DND-41 (cell line): ENCODE results near the gene SMARCAD1.

ENCODE experiments used
- ATAC-seq: fragments of 200-7000 bp; cut with Tn5 transposase; 3 replicates; pipeline ENCODE4 v1.9.1; 2021; ENCODE audit warnings: low read depth; ENCODE audit not compliant: insufficient read depth
- DNase-seq: peaks from one replicate; pipeline ENCODE4 v3.0.0-alpha.2; 2020
- H2AFZ ChIP-seq: 2 replicates; pipeline ENCODE4 v1.6.0; 2012; ENCODE audit warnings: low read depth, low read length
- H3K27ac ChIP-seq: 2 replicates; pipeline ENCODE4 v1.5.1; 2012; ENCODE audit warnings: low read length, inconsistent platforms
- H3K27me3 ChIP-seq: fragments of 200-600 bp; sonication (generic); 2 replicates; pipeline ENCODE4 v1.6.0; 2012; ENCODE audit warnings: low read length, mild to moderate bottlenecking, inconsistent platforms; ENCODE audit not compliant: insufficient read depth, poor library complexity
- H3K36me3 ChIP-seq: 2 replicates; pipeline ENCODE4 v1.5.1; 2012; ENCODE audit warnings: low read length, inconsistent platforms; ENCODE audit not compliant: insufficient read depth
- H3K4me1 ChIP-seq: 2 replicates; pipeline ENCODE4 v1.5.1; 2012; ENCODE audit warnings: mild to moderate bottlenecking, low read length; ENCODE audit not compliant: insufficient read depth
- H3K4me2 ChIP-seq: 2 replicates; pipeline ENCODE4 v1.6.0; 2012; ENCODE audit warnings: mild to moderate bottlenecking, moderate library complexity, low read length, inconsistent platforms; ENCODE audit not compliant: insufficient read depth
- H3K4me3 ChIP-seq, 2 experiments: fragments of 200-600 bp in 1 of 2; shearing (Covaris generic) in 1 of 2; 2 replicates each; pipeline ENCODE4 v1.5.1; 2012 to 2016; ENCODE audit warnings: inconsistent platforms in 2 of 2, low read length in 2 of 2, mild to moderate bottlenecking in 2 of 2, low read depth in 1 of 2, moderate library complexity in 1 of 2
- H3K79me2 ChIP-seq: 2 replicates; pipeline ENCODE4 v1.6.0; 2012; ENCODE audit warnings: low read length, inconsistent platforms; ENCODE audit not compliant: insufficient read depth
- H3K9ac ChIP-seq: 2 replicates; pipeline ENCODE4 v1.6.0; 2012; ENCODE audit warnings: low read depth, mild to moderate bottlenecking, inconsistent platforms, low read length, moderate library complexity
- H3K9me3 ChIP-seq: 2 replicates; pipeline ENCODE4 v1.5.1; 2012; ENCODE audit warnings: low read length, moderate library complexity, mild to moderate bottlenecking, inconsistent platforms; ENCODE audit not compliant: insufficient read depth, severe bottlenecking
- H4K20me1 ChIP-seq: 2 replicates; pipeline ENCODE4 v1.6.0; 2012; ENCODE audit warnings: low read length; ENCODE audit not compliant: insufficient read depth
- EZH2 ChIP-seq: IDR thresholded peaks from 3 replicates; pipeline ENCODE4 v1.6.1; 2012; ENCODE audit warnings: borderline replicate concordance, low read depth, mild to moderate bottlenecking, moderate library complexity, low read length, inconsistent platforms; ENCODE audit not compliant: severe bottlenecking
- TF ChIP-seq, protein P1 (sequence below): IDR thresholded peaks from 2 replicates; pipeline ENCODE4 v1.5.1; 2012; ENCODE audit warnings: borderline replicate concordance, low read length, moderate library complexity, mild to moderate bottlenecking; ENCODE audit not compliant: poor library complexity, severe bottlenecking; ENCODE audit errors: extremely low read depth

Gene SMARCAD1

DNA sequence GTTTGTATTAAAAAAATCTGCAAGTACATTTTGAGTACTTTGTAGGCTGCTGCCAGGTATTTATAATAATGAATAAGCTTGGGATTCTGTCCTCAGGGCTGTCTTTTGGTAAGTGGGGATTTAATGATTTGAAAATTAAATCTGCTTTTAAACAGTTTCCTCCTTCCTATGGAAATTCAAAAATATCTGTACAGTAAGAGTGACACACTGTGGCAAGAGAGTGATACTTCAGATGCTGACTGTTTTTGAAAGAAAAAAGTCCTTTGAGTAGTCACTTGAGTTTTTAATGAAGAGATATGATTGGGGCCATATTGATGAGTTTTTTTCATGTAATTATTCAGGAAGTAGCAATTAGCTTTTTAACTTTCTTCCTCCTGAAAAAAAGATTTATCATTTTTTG is 49.2 kb downstream of the SMARCAD1 start:
- Histone ChIP-seq H3K4me2 (no peak overlapping the region), H4K20me1 (no peaks in the 10 kb centered on the region), H3K27me3 (no peaks in the 10 kb centered on the region), H3K9me3 (no peaks in the 10 kb centered on the region), H3K4me3 (no peak overlapping the region), H3K4me1 (no peaks in the 10 kb centered on the region), H3K36me3 (peaks cover 60% of the 10 kb centered on the region), H3K79me2 (no peaks in the 10 kb centered on the region), H2AFZ (no peak overlapping the region), H3K27ac (no peak overlapping the region), H3K9ac (no peak overlapping the region)
- TF ChIP-seq, protein P1, sequence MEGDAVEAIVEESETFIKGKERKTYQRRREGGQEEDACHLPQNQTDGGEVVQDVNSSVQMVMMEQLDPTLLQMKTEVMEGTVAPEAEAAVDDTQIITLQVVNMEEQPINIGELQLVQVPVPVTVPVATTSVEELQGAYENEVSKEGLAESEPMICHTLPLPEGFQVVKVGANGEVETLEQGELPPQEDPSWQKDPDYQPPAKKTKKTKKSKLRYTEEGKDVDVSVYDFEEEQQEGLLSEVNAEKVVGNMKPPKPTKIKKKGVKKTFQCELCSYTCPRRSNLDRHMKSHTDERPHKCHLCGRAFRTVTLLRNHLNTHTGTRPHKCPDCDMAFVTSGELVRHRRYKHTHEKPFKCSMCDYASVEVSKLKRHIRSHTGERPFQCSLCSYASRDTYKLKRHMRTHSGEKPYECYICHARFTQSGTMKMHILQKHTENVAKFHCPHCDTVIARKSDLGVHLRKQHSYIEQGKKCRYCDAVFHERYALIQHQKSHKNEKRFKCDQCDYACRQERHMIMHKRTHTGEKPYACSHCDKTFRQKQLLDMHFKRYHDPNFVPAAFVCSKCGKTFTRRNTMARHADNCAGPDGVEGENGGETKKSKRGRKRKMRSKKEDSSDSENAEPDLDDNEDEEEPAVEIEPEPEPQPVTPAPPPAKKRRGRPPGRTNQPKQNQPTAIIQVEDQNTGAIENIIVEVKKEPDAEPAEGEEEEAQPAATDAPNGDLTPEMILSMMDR: peak; percentile 46
- TF ChIP-seq EZH2: no peak
- DNase-seq (no peak), ATAC-seq (0 out of 3 replicates have a peak, but pooled peaks have one; percentile 44)

DNA sequence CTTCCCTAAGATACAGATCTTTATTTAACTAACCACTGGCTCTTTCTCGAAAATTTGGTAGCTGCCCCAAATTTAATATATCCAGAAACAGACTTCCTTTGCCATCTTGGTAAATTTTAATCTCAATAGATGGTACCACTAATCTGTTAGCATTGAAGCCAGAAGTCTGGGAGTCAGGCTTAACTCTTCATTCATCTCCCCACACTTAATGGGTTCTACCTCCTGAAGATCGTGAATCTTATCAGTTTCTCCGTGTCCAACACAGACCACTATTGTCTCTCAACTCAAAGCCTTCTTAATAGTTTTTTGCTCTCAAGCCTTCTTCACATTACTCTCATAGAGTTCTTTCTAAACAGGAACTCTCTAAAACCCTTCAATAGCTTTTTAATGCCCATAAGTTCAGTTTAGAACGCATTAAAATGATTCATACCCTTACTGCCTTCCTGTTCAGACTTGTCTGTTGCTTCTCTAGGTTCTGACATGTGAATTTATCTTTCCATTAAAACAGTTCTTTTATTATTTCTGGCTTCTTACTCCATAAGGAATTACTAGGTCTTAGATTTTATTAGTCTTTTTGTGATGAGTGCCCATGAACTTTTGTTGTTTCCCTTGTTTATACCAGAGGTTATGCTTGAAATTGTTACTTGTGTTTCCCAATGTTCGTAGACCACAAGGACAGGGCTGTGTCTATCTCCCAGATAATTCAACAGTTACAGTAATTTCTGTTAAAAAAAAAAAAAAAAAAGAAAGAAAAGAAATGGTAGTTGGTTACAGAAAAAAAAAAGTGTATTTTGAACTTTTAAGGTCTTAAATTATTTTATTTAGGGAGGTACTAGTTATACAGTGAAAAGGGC is 54.7 kb downstream of the SMARCAD1 start:
- no peak for ATAC-seq
- Histone ChIP-seq H3K27me3 (no peaks in the 10 kb centered on the region), H3K4me1 (no peaks in the 10 kb centered on the region), H3K4me3 (no peak overlapping the region), H3K27ac (no peak overlapping the region), H3K9me3 (no peaks in the 10 kb centered on the region), H2AFZ (no peak overlapping the region), H4K20me1 (no peaks in the 10 kb centered on the region), H3K36me3 (peaks cover 44% of the 10 kb centered on the region), H3K79me2 (no peaks in the 10 kb centered on the region), H3K4me2 (no peak overlapping the region), H3K9ac (no peak overlapping the region)
- TF ChIP-seq, protein P1: no peak
- no peak for TF ChIP-seq EZH2
- DNase-seq: no peak

DNA sequence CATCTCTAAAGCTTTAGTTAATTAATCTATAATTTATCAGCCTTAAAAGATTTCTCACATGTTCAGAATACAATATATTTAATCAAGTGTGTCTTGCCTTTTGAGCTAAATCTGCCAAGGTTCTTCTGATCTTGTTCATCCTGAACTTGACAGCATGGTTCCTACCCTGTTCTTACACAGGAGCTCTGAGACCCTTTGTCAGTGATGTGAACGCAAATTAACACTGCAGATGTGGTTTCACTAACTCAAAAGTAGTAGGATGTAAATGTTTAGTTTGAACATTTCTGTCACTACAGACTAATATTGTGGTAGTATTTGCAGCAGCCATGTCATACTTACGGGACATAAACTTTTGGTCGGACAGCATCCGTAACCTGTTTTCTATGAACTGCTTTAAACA is 59.4 kb downstream of the SMARCAD1 start:
- no peak overlapping the region for H3K27ac ChIP-seq
- H3K9me3 ChIP-seq: no peaks in the 10 kb centered on the region
- H2AFZ ChIP-seq: no peak overlapping the region
- peaks cover 44% of the 10 kb centered on the region for H3K36me3 ChIP-seq
- no peak overlapping the region for H3K4me3 ChIP-seq
- H3K9ac ChIP-seq: no peak overlapping the region
- ATAC-seq (no peak), DNase-seq (no peak)
- no peaks in the 10 kb centered on the region for H3K4me1 ChIP-seq
- no peak for TF ChIP-seq EZH2
- TF ChIP-seq, protein P1: no peak
- no peak overlapping the region for H3K4me2 ChIP-seq
- no peaks in the 10 kb centered on the region for H3K27me3 ChIP-seq
- no peaks in the 10 kb centered on the region for H3K79me2 ChIP-seq
- no peaks in the 10 kb centered on the region for H4K20me1 ChIP-seq
